NCI-H1092 treated with DMSO at 0.1 percent for 48 hours (cell line): ENCODE data around the gene PRKN.
"Not testable (repeated sequence)": the region's sequence is repeated elsewhere in the genome, so short reads cannot be mapped to it uniquely, and the experiment has no call there.

ENCODE experiments used
- DNase-seq: peaks from one replicate; lab custom pipeline; 2025; lab: John Stamatoyannopoulos, UW

Gene PRKN

GRCh38 chr6:162448294-162448693 lies 279.3 kb downstream of the PRKN start:
- no peak for DNase-seq

DNA sequence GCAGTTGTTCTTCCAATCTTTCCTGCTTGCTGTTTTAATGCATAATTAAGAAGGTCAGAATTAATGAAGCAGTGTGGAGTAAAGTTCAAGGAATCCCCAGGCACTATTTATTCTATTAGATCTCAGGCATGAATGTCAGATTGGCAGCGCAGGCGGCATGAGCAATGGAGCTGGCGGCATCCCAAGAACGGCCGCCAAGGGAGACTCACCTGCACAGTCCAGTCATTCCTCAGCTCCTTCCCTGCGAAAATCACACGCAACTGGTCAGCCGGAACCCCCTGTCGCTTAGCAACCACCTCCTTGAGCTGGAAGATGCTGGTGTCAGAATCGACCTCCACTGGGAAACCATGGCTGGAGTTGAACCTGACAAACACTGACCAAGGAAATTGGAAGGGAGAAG lies 284.5 kb downstream of the PRKN start:
- no peak for DNase-seq

DNA sequence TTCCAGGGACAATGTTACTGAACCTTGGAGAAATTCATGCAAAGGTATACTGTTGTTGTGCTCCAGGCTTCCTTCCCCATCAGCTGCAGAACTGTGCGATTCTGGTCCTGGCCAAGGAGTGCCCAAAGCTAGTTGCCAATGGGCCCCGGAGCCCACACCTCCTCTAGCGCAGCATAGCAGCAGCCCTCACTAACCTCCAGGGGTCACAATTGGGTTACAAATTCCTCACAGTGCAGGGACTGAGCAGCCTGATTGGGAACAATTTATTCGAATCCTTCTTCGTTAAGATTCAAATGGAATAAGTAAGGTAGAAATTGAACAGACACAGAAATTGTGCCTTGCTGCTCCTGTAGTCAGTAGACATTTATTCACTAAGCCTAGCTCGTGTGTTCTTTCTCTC lies 284.9 kb downstream of the PRKN start:
- peak; percentile 24 for DNase-seq

GRCh38 chr6:162441991-162442390 lies 285.6 kb downstream of the PRKN start:
- no peak for DNase-seq

GRCh38 chr6:162438980-162439379 lies 288.6 kb downstream of the PRKN start:
- DNase-seq, result no peak

- no peak for DNase-seq
Measured at GRCh38 chr6:162435071-162435470, 292.5 kb downstream of the PRKN start.

GRCh38 chr6:162421004-162421403 lies 306.6 kb downstream of the PRKN start:
- DNase-seq, result no peak

DNA sequence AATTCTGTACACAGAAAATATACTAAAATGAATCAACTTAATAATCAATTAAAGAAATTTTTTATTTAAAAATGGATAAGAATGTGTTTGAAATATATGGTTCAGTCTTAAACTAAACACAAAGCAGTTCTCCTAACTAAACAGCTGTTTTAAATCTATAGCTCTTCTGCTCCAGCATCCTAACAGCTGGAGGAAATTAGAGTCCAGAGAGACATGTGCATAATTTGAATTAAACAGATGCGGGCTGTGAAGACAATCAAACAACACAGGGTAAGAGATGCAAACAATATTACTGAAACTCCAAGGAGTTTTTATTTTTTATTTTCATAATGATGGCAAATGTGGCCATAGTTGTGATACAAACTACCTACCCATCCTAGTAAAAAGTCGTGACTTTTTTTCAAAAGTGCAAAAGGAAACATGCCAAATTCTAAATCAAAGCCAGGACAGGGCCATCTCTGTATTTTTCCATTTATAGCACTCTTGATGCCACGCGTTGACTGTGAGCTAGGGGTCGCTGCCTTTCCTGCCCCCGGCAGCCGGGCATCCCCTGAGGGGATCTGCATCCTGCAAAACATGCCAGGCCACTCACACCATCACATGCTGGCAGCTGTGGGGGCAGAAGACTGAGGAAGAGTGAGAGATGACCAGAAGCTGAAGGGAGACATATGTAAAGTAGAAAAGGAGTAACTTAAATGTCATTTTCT lies 310.6 kb downstream of the PRKN start:
- DNase-seq, result no peak

DNA sequence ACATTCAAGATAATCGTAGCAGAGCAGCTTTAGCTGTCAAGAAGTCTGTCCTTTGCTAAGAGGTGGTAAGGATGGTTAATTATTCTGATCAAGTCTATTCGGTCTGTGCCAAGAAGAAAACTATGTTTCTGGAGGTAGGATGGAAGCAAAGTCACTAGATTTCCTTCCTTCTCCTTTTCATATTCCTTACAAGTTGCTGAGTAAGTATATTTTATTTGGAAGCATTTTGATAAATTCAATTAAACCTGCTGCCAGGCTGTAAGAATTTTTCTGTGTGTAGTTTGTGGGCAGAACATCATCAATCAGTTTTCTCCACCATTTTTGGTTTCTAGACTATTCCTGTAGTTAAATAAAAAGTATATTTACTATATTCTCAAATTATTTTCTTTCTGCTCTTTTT lies 311.3 kb downstream of the PRKN start:
- no peak for DNase-seq

- DNase-seq, result no peak
Measured at GRCh38 chr6:162409741-162410691, 317.6 kb downstream of the PRKN start.

DNA sequence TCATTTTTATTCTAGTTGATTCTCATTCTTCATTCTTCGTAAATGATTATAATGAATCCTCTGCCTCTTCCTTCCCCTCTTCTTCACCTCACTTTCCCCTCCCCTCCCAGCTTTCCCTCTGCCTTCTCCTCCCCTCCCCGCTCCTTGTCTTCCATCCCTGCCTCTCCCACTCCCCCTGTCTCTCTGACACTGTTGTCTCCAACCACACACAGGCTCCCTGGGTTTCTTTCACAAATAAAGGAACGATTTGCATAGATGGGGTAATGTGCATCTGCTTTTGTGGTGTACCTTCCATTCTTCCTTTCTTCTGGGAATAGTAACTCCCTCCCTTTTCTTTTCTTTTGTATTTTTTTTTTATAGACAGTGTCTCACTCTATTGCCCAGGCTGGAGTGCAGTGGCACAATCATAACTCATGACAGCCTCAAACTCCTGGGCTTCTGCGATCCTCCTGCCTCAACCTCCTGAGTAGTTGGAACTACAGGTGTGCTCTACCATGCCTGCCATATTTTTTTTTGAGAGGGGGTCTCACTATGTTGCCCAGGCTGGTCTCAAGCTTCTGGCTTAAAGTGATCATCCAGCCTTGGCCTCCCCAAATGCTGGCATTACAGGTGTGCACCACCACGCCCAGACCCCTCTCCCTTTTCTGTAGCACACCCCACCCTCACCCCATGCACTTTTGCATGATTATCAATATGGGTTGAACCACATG lies 318.6 kb downstream of the PRKN start:
- no peak for DNase-seq

DNA sequence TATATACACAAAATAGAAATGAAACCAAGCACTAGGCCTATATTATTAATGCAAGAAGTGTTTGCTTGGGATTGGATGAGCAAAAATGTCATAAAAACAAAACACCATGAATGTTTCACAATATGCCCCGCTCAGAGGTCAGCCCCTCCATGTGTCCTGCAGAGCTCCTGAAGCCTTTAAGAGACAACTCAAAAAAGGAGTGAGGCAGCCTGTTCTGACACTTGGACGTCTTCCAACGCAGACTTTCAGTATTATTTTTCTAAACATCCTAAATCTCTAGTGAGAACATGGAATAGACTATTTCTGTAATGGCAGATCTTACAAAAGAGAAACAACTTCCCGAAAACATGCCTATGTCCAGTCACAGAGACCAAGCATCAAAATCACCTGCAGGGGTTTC lies 322.6 kb downstream of the PRKN start:
- no peak for DNase-seq

- no peak for DNase-seq
Measured at GRCh38 chr6:162403031-162403430, 324.5 kb downstream of the PRKN start.

DNA sequence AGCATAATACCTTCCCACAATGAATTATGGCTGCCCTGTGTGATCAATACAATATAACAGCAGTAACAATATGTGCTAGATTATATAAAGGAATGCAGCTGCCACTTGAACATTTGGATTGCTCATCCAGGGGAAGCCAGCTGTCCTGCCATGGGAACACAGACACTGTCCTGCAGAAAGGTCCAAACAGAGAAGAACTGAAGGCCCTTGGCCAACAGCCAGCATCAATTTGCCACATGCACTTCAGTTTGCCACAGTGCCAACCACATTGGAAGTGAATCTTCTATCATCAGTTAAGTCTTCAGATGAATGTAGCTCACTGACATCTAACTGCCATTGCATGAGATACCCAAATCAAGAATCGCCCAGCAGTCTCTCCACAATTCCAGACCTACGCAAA lies 332.4 kb downstream of the PRKN start:
- DNase-seq, result no peak

DNA sequence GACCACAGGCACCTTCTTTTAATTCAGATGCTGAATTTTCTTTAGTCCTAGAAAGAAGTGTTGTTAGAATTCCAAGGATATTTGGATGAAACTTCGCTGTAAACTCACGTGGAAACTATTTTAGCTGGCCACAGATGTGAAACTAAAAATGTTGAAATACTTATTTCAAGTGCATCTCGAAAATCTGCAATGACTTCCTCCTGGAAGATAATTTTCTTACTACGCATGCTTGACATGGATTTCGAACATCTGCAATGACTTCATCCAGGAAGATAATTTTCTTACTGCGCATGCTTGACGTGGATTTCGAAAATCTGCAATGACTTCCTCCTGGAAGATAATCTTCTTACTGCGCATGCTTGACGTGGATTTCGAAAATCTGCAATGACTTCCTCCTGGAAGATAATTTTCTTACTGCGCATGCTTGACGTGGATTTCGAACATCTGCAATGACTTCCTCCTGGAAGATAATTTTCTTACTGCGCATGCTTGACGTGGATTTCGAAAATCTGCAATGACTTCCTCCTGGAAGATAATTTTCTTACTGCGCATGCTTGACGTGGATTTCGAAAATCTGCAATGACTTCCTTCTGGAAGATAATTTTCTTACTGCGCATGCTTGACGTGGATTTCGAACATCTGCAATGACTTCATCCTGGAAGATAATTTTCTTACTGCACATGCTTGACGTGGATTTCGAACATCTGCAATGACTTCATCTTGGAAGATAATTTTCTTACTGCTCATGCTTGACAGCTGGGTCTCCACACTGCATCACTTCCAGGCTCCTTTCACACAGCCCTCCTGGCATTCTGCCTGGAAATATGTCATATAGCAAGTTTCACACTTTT lies 336.4 kb downstream of the PRKN start:
- not testable (repeated sequence) for DNase-seq

DNA sequence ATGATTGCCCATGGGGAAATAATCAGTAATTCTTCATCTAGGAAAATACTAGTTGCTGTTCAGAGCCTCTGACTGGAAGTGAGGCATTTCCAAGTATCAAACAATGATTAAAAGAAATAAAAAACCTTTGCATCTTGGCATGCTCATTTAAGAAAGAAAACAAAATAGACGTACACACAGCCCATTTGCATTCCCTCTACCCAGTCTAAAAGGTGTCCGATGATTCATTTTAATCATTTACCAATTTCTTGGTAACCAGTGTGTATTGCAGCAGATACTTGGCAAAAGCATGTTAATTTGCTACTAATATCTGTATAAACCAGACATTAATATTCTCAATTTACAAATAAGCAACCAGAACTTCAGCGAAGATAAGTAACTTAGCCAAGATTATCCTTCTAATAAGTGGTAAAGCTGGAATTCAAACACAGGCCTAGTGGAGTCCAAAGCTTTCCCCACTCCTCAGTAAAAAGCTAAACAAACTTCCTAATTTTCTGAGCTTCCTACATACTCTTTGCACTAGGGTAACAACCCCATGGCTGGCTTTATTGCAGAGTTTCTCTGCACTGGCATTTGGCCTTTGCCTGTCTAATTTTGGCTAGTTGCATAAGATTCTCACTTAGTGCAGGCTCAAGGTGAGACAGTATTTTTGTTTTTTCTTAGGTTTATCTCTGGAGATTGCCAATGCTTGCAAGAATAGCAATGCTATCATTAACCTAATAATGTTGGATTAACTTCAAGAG lies 338.1 kb downstream of the PRKN start:
- no peak for DNase-seq

DNA sequence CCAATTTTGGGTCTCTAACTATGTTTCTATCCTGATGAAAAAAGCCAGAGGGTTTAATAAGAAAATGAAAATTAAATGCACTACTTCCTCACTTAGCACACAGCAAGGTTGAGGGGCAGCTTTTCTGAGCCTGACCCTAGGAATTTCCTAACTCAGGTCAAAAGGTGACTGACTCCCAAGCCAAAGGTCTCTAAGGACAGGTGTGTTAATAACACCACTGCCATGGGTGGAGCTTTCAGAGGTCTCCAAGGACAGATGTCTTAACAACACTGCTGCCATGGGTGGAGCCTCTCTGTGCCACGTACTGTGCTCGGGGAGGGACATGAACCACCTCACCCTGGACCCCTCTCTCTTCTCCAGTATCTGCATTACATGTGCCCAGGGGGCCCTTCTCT lies 339.2 kb downstream of the PRKN start:
- DNase-seq, result no peak

- DNase-seq, result no peak
Measured at GRCh38 chr6:162387718-162388382, 339.7 kb downstream of the PRKN start.

GRCh38 chr6:162385980-162386379 lies 341.6 kb downstream of the PRKN start:
- DNase-seq, result no peak

GRCh38 chr6:162379757-162380409 lies 347.7 kb downstream of the PRKN start:
- DNase-seq, result no peak
